ENCODE data around the gene SEPTIN8. TPM values are rescaled to one million over a fixed set of nuclear protein-coding genes. Genes with fewer than 3 reads are reported as not detected.

SEPTIN8 gene
- total and polyA plus RNA-seq, 2 of the 8 experiments (the other 6 are each of a cell fraction or from before 2014, with no cell fraction given) = 21.2 to 33.0 TPM

DNA sequence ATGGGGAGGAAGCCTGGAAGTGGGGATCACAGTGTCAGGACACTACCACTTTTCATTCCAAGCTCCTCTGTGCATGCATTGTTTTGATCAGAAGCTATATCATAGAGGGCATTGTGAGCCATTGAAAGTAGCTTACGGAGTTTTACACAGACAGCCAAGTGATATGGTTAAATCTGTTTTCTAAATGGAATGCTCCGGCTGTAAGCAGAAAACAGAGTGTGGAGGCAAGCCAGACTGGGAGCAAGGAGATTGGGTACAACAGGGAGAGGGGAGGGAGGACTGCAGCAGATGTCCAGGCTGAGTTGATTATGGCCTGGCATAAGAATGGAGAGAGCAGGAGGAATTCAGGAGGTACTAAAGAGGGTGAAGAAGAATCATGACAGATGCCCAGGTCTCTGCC is 20.6 kb upstream of the SEPTIN8 start:
- H2BK15ac ChIP-seq (ENCODE audit: low read length) = no peak overlapping the region
- no peak overlapping the region for H3K4ac ChIP-seq (replicated peaks; ENCODE audit: insufficient read length, low read depth, low read length)
- H3K4me2 ChIP-seq (ENCODE audit: insufficient read depth in 1 of 2, low read depth in 2 of 2, low read length in 2 of 2) = no peak overlapping the region
- ChIA-PET POLR2A (ENCODE audit: partially characterized antibody) (interaction anchor here (1.1 kb wide), 1 partner anchor 16 kb away, joined by 4 read pairs; the partner anchor contains the start of gene SOWAHA), CTCF (ENCODE audit: partially characterized antibody) (interaction anchor here (0.7 to 2.5 kb wide), 13 partner anchors 14 to 137 kb away, joined by 3 to 8 read pairs (median 3); partner anchors contain the start of gene SEPTIN8)
- H3K27me3 ChIP-seq (replicated peaks in 1 of 4; ENCODE audit: control insufficient read depth in 3 of 4, extremely low read depth in 1 of 4, insufficient read depth in 3 of 4, low read length in 3 of 4) = peaks cover 0 to 1% (median 0%) of the 10 kb centered on the region in 4 experiments; a peak in 1 of 7 replicates
- no peaks in the 10 kb centered on the region for H3K79me1 ChIP-seq (ENCODE audit: low read depth, low read length)
- 0 out of 2 replicates have a peak overlapping the region, but pooled peaks have one; percentile 39 for H2AFZ ChIP-seq (ENCODE audit: low read length)
- no peak overlapping the region for H4K91ac ChIP-seq (replicated peaks; ENCODE audit: insufficient read length, low read length)
- H3K4me3 ChIP-seq (ENCODE audit: extremely low read depth in 1 of 4, insufficient read depth in 2 of 4, low read depth in 3 of 4, low read length in 4 of 4) = no peak overlapping the region
- H2AK5ac ChIP-seq (ENCODE audit: low read depth, low read length) = no peak overlapping the region
- no peak overlapping the region for H4K5ac ChIP-seq (ENCODE audit: insufficient read length, low read depth, low read length)
- FAIRE-seq (no peak), DNase-seq (ENCODE audit: low read depth in 1 of 2, low spot score in 2 of 2) (peak in 1 of 2 experiments; percentile 24)
- H3K23ac ChIP-seq (ENCODE audit: insufficient read length) = no peak overlapping the region
- no peak overlapping the region for H3K27ac ChIP-seq (ENCODE audit: low read depth, low read length)
- H3K14ac ChIP-seq (ENCODE audit: insufficient read length) = no peak overlapping the region
- peaks cover 2% of the 10 kb centered on the region; the same call in 1 of the 2 replicates for H3K23me2 ChIP-seq (ENCODE audit: low read depth, low read length)
- no peak overlapping the region for H2BK20ac ChIP-seq (ENCODE audit: low read length)
- WGBS, 2 experiments (ENCODE audit: extremely low coverage in 1 of 2, insufficient coverage in 1 of 2, insufficient read length in 1 of 2, insufficient replicate concordance in 2 of 2, low coverage in 1 of 2, low lambda C conversion rate in 2 of 2, missing lambda C conversion rate in 1 of 2) = 98% methylated on average over 2 of the region's 2 CpGs; no CpG with 5 or more reads in 1 of the 2 experiments
- H3K56ac ChIP-seq (replicated peaks; ENCODE audit: insufficient read length, low read depth, low read length) = no peak overlapping the region
- H3K79me2 ChIP-seq (ENCODE audit: control insufficient read depth in 1 of 2, insufficient read depth in 2 of 2, low read length in 2 of 2) = no peaks in the 10 kb centered on the region
- H4K8ac ChIP-seq (ENCODE audit: extremely low read depth, insufficient read depth, low read length) = no peak overlapping the region
- H3K18ac ChIP-seq (ENCODE audit: extremely low read depth, low read length) = no peak overlapping the region
- no peaks in the 10 kb centered on the region for H4K20me1 ChIP-seq (replicated peaks in 1 of 2; ENCODE audit: control insufficient read depth in 1 of 2, insufficient read depth in 2 of 2, low read length in 2 of 2)
- H3K36me3 ChIP-seq (ENCODE audit: control insufficient read depth in 2 of 4, insufficient read depth in 4 of 4, low read length in 3 of 4) = no peaks in the 10 kb centered on the region
- H2BK5ac ChIP-seq (ENCODE audit: low read depth, low read length) = no peak overlapping the region
- no peak overlapping the region for H2BK12ac ChIP-seq (ENCODE audit: low read depth, low read length)
- no peak overlapping the region for H2BK120ac ChIP-seq (replicated peaks; ENCODE audit: low read depth, low read length)
- no peaks in the 10 kb centered on the region for H3K4me1 ChIP-seq (replicated peaks in 1 of 4; ENCODE audit: control insufficient read depth in 3 of 4, insufficient read depth in 4 of 4, low read length in 3 of 4)
- H3K9me3 ChIP-seq (ENCODE audit: insufficient read depth in 2 of 2, low read depth in 1 of 2, low read length in 1 of 2) = no peaks in the 10 kb centered on the region
- H3K9ac ChIP-seq (replicated peaks in 1 of 4; ENCODE audit: extremely low read depth in 1 of 4, low read depth in 3 of 4, low read length in 3 of 4) = no peak overlapping the region
- TF ChIP-seq SIX5 (IDR thresholded peaks at IDR 0.05; ENCODE audit: low read depth, low read length) = no peak
- TF ChIP-seq, protein P1, sequence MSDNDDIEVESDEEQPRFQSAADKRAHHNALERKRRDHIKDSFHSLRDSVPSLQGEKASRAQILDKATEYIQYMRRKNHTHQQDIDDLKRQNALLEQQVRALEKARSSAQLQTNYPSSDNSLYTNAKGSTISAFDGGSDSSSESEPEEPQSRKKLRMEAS (IDR thresholded peaks at IDR 0.05) = no peak
- TF ChIP-seq BCL11A (IDR thresholded peaks at IDR 0.05; ENCODE audit: low read depth in 2 of 2, low read length in 2 of 2) = no peak
- no peak for TF ChIP-seq KDM5A (IDR thresholded peaks at IDR 0.05; ENCODE audit: low read length)
- no peak for TF ChIP-seq TBP (IDR thresholded peaks at IDR 0.05; ENCODE audit: low read depth, low read length)
- TF ChIP-seq TCF12 (IDR thresholded peaks at IDR 0.05; ENCODE audit: low read depth, low read length) = no peak
- TF ChIP-seq SUZ12 (IDR thresholded peaks at IDR 0.05; ENCODE audit: low read length) = no peak
- no peak for TF ChIP-seq RNF2 (IDR thresholded peaks at IDR 0.05; ENCODE audit: borderline replicate concordance, low read depth, low read length, missing control alignments, poor library complexity, severe bottlenecking)
- no peak for TF ChIP-seq ZNF274 (IDR thresholded peaks at IDR 0.05; ENCODE audit: borderline replicate concordance, extremely low read depth, low read length)
- TF ChIP-seq TEAD4 (IDR thresholded peaks at IDR 0.05; ENCODE audit: low read depth, low read length) = no peak
- TF ChIP-seq RAD21 (IDR thresholded peaks at IDR 0.05 in 1 of 2, conservative IDR thresholded peaks at IDR 0.05 in 1 of 2; ENCODE audit: low read depth in 2 of 2, low read length in 2 of 2) = no peak
- no peak for TF ChIP-seq SAP30 (IDR thresholded peaks at IDR 0.05; ENCODE audit: insufficient read depth, insufficient replicate concordance, low read length)
- TF ChIP-seq KDM1A (IDR thresholded peaks at IDR 0.05; ENCODE audit: borderline replicate concordance, low read length) = no peak

Data from H1 (cell line).